NCI-H82 treated with DMSO at 0.1 percent for 48 hours (cell line): ENCODE results near the gene NEK7.

ENCODE experiments used
- DNase-seq: peaks from one replicate; lab custom pipeline; 2025; ENCODE audit not compliant: unreplicated experiment; lab: John Stamatoyannopoulos, UW

Gene NEK7

DNA sequence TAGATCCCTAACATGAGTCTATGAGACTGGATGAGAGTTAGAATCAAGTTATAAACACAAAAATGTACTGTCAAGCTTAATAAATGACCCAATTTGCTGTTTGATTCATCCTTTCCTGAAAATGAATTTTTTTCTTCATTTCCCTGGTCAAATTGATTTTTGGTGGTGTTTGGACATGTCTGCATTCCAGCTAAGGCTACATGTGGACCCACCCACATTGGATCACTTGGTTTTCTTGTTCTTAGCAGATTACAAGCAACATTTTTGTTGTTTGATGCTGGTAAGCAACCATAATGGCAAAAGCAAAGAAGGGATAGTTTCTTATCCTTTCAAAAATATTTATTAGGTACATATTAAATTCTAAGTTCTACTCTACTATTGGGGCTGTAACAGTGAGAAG lies 181.1 kb downstream of the NEK7 start:
- no peak for DNase-seq

DNA sequence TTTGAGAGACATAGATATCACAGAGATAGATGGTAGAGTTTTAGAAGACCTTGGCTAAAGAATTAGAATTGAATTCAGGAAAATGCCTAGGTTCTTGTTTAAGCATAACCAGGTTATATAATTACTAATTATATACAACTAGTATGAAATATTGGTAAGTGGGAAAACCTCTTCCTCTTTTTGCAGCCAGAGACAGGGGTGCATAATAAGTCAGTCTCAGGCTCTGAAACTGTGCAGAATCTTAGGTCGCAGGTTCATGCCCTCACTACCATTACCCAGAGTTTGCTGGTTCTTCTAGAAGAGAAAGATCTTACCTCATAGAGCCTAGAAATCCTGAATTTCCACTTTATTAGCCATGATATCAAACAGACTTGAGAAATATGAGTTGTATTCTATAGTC lies 183.3 kb downstream of the NEK7 start:
- DNase-seq, result no peak

DNA sequence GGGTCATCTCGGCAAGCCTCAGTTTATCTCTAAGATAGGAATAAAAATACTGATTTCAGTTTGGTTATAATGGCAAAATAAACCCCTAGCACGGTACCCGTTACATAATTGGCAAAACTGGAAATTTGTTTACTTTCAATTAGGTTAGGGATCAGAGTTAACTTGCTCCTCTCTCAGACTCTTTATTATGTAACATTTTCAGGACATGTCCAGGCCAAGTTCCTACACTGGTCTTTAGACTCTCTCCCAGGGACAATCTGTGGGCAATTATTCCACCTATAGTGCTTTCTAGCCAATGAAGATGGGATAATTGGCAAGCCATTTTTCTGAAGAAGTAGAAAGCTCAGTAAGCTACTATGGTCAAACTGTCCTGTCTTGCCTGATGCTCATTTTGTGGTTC lies 189.4 kb downstream of the NEK7 start:
- no peak for DNase-seq

DNA sequence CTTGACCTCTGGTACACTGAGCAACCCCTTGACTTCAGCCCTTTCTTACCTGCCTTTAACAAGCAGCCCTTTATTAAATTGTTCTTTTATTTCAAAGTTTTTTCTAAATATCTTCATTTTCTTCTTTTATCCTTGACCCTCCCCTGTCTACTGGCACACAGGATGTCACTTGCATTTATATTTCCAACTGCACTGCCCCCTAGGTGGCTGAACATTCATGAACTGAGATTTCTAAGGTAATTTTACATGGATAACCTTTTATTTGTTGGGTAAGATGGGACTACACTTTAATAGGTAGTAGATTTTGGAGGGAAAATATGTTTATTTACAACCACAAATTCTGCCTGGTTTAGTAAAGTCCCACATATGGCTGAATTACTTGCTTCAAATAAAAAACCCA lies 193.7 kb downstream of the NEK7 start:
- DNase-seq, result no peak

GRCh38 chr1:198352975-198353695 lies 196.3 kb downstream of the NEK7 start:
- DNase-seq, result no peak

DNA sequence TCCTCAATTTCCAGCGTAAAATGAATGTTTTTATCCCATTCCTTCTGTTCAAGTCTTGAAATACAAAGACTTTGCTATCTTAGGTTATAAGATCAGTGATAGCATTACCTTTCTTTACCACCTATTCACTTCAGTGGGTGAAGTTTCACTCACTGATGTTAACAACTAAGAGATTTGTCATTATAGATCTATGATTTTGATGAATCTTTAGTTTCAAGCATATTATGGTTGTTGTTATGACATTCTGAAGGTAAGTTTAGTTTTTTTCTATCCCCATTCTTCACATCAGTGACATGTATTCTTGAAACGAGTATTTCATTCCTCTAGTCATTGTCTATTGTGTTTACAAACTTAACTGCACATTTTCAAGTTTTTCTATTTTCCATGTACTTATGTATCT lies 201.1 kb downstream of the NEK7 start:
- DNase-seq, result no peak

DNA sequence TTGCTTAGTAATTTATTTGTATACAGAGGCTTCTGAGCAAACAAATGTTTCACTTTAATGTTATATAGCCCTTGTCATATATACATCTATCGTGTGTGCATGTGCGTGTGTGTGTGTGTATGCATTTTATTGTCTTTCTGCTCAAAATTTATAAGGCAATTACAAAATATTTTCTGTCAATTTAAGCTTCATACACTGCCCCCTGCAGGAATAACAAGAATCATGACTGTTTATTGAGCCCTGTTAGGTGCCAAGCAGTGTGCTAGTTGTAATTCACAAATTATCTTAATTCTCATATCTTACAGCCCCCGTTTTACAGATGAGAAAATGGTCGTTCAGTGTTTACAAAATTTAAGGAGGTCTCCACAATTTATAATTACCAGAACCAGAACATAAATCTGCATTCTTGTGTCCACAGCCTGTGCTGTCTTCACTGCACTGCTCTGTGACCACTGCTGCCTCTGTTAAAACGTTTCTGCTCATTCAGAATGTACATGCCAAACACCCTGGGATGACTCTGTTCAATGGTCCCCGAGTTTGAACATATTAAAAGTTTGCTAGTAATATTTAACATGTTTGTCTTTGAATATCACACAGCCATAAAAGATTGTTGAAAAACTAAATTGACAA lies 202.3 kb downstream of the NEK7 start:
- no peak for DNase-seq

- DNase-seq, result no peak
These were observed 203.5 kb downstream of the NEK7 start for GRCh38 chr1:198360208-198360729.

DNA sequence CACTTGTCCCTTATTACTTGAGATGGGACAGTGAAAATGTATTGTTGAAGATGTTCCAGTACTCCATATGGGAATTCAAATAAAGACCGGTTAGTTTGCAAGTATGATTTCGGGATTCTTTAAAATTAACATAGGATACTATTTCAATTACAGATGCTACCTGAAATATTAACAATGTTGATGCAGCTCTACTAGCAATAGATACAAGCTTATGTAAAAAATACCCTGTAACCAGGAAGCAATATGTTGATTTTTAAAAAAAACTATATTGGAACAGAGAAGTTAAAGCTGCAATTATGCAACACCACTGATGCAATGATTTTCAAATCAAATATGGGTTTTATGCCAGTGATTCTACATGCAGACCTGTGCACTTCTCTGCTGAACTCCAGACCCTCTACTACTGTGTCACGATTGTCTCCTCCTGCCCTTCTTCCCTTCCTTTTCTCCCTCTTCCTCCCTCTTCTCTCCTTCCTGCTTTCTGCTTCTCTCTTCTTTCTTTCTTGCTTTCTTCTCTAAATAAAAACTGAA lies 204.5 kb downstream of the NEK7 start:
- DNase-seq, result no peak

- DNase-seq, result no peak
These were observed 206.9 kb downstream of the NEK7 start for GRCh38 chr1:198363625-198364151.

DNA sequence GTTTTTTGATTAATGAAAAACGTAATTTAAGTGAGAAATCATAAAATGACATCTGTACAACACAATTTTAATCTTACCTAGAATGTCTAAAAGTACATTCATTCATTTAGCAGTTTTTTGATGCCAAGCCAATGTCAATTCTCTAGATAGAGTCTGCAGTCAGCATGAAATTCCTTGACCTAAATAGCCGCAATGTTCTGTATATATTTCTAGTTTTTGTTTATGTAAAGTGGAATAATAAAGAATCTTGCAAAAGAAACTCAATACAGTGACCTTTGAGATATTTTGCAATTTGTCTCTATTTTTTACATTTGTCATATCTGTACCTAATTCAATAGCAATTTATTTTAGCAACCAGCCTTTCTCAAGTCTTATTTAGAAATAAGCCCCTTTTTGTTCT lies 207.7 kb downstream of the NEK7 start:
- DNase-seq, result no peak

- no peak for DNase-seq
These were observed 210.5 kb downstream of the NEK7 start for GRCh38 chr1:198367296-198367695.

GRCh38 chr1:198370996-198371395 lies 214.2 kb downstream of the NEK7 start:
- DNase-seq, result no peak
